ENCODE measurements around the gene ZBTB48.
"Not testable (repeated sequence)": the region's sequence is repeated elsewhere in the genome, so short reads cannot be mapped to it uniquely, and the experiment has no call there.

ZBTB48 gene

DNA sequence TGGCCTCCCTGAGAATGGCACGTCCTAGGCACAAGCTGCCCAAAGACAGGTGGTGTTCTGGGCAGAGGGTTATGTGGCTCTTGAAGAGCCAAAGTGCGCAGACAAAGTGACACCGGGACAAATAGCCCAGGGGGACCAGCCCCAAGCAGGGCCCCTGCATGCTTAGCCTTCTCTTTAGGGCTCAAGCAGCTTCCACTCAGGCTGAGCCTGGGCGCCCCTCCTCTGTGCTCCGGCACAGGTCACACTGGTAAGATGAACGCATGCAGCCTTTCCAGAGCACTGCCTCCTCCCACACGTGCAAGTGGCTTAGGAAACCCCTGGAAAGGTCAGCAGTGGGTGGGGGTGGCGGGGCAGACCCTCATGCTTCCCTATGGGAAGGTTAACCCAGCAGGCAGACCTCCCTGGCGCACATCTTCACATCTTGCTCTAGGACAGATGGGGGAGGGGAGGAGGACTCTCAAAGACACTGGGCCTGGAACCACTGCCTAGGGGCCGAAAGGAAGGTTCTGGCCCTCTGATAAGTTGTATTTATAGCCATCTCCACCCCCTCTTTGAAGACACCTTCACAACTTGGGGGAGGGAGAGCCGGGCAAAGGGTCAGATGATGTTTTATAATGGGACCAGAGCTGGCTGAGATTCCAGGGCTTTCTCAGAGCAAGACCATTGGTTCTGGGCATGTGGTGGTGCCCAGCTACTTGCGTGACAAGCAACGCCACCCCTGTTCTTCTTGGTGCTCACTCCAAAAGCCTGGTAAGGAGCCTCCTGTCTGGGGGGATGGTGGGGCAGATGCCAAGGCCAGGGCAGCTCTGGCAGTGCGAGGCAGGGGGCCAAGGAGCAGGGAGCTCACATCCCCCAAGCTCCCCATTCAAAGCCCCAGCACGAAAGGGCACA is 17.3 kb downstream of the ZBTB48 start:
- no peak for DNase-seq
- Histone ChIP-seq H3K4me1 (ENCODE audit: low read length) (peaks cover 6% of the 10 kb centered on the region; the same call in 1 of the 2 replicates), H3K9me2 (replicated peaks; ENCODE audit: insufficient read depth, low read length) (no peaks in the 10 kb centered on the region), H3K4me2 (ENCODE audit: low read depth, low read length) (no peak overlapping the region), H2AFZ (ENCODE audit: low read length) (no peak overlapping the region), H3K36me3 (replicated peaks; ENCODE audit: insufficient read depth, low read length) (peaks cover 11% of the 10 kb centered on the region; the same call in 1 of the 2 replicates), H3K27me3 (replicated peaks; ENCODE audit: insufficient read depth, low read length) (no peaks in the 10 kb centered on the region), H3K9me3 (replicated peaks; ENCODE audit: insufficient read depth, low read length) (no peaks in the 10 kb centered on the region), H3K79me2 (ENCODE audit: low read length) (peaks cover 72% of the 10 kb centered on the region), H3K4me3 (ENCODE audit: low read length) (no peak overlapping the region), H4K20me1 (ENCODE audit: insufficient read depth, low read length) (peaks cover 14% of the 10 kb centered on the region; the same call in 1 of the 2 replicates), H3F3A (ENCODE audit: insufficient read depth, low read length) (0 out of 2 replicates have a peak, but pooled peaks cover 10% of the 10 kb centered on the region), H3K9ac (ENCODE audit: low read length) (no peak overlapping the region), H3K27ac (ENCODE audit: low read length) (no peak overlapping the region)
- TF ChIP-seq EZH2 (optimal IDR thresholded peaks at IDR 0.05; ENCODE audit: low read depth, low read length): no peak
- TF ChIP-seq CTCF (IDR thresholded peaks at IDR 0.05; ENCODE audit: low read length): no peak
- no peak for TF ChIP-seq EZH2phosphoT487 (IDR thresholded peaks at IDR 0.05; ENCODE audit: low read length)

DNA sequence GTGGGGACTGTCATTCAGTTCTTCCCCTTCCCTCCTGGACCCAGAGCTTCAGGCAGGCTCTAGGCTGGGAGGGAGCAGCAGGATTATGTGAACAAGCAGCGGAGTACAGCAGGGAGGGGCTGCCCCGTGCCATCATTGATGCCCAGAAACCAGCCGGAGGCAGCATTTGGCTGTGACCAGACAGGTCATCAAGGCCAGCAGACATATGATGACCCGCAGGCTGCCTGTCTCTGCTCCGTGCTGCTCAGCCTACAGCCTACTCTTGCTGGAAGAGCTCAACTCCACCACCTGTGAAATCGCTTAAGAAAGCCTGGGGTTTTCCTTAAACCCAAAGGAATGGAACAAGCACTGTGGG is 18.0 kb downstream of the ZBTB48 start:
- Histone ChIP-seq H4K20me1 (ENCODE audit: insufficient read depth, low read length) (peaks cover 14% of the 10 kb centered on the region; the same call in 1 of the 2 replicates), H3K27ac (ENCODE audit: low read length) (no peak overlapping the region), H3K9me2 (replicated peaks; ENCODE audit: insufficient read depth, low read length) (no peaks in the 10 kb centered on the region), H3K9ac (ENCODE audit: low read length) (no peak overlapping the region), H2AFZ (ENCODE audit: low read length) (no peak overlapping the region), H3F3A (ENCODE audit: insufficient read depth, low read length) (peaks cover 10% of the 10 kb centered on the region; the same call in 1 of the 2 replicates), H3K27me3 (replicated peaks; ENCODE audit: insufficient read depth, low read length) (no peaks in the 10 kb centered on the region), H3K9me3 (replicated peaks; ENCODE audit: insufficient read depth, low read length) (no peaks in the 10 kb centered on the region), H3K36me3 (replicated peaks; ENCODE audit: insufficient read depth, low read length) (peaks cover 11% of the 10 kb centered on the region; the same call in 1 of the 2 replicates), H3K4me2 (ENCODE audit: low read depth, low read length) (no peak overlapping the region), H3K4me3 (ENCODE audit: low read length) (no peak overlapping the region), H3K79me2 (ENCODE audit: low read length) (peaks cover 76% of the 10 kb centered on the region), H3K4me1 (ENCODE audit: low read length) (peaks cover 6% of the 10 kb centered on the region; the same call in 1 of the 2 replicates)
- no peak for DNase-seq
- no peak for TF ChIP-seq EZH2 (optimal IDR thresholded peaks at IDR 0.05; ENCODE audit: low read depth, low read length)

DNA sequence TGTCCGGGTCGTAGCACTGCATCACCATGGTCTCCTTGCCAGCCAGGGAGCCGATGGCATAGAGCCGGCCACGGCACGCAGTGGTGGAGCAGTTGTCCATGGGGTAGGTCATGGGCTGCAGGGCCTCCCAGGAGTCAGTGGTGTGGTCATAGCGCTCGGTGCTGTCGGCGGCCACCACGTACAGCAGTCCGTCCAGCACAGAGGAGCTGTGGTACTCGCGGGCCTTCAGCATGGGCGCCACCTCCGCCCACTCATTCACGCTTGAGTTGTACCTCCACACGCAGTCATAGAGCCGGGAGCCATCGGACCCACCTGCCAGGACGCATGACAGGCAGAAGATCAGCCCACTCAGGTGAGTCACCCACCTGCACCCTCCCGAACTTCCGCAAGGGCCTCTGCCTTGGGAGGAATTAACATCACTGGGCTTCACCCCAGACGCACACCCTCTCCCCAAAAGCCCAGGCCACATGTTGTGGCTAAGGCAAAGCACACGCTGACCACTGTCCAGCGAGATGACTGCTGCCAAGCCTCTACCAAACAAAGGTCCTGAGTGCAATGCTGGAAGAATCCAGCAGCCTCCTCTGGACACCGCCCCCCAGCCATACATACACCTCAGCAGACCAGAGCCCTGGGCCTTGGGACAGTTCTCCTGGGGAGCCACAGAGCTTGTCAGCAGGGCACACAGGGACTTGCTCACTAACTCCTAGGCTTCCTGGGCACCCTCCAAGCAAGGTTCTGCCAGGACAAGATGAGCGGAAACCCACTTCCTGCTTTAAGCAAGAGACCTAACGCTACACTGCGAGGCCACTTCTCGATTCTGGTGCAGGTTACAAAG is 19.6 kb downstream of the ZBTB48 start:
- Histone ChIP-seq H3K4me1 (ENCODE audit: low read length) (peaks cover 13% of the 10 kb centered on the region), H3K27me3 (replicated peaks; ENCODE audit: insufficient read depth, low read length) (no peaks in the 10 kb centered on the region), H3K36me3 (replicated peaks; ENCODE audit: insufficient read depth, low read length) (peaks cover 11% of the 10 kb centered on the region; the same call in 1 of the 2 replicates), H3K9ac (ENCODE audit: low read length) (no peak overlapping the region; the same call in 1 of the 2 replicates), H3K79me2 (ENCODE audit: low read length) (peaks cover 71% of the 10 kb centered on the region), H2AFZ (ENCODE audit: low read length) (no peak overlapping the region), H3F3A (ENCODE audit: insufficient read depth, low read length) (peaks cover 25% of the 10 kb centered on the region), H3K4me3 (ENCODE audit: low read length) (peak overlapping the region; percentile 28), H3K4me2 (ENCODE audit: low read depth, low read length) (peak overlapping the region; percentile 58), H3K9me3 (replicated peaks; ENCODE audit: insufficient read depth, low read length) (no peaks in the 10 kb centered on the region), H3K9me2 (replicated peaks; ENCODE audit: insufficient read depth, low read length) (no peaks in the 10 kb centered on the region), H4K20me1 (ENCODE audit: insufficient read depth, low read length) (peaks cover 14% of the 10 kb centered on the region; the same call in 1 of the 2 replicates), H3K27ac (ENCODE audit: low read length) (no peak overlapping the region)
- TF ChIP-seq EZH2 (optimal IDR thresholded peaks at IDR 0.05; ENCODE audit: low read depth, low read length) (no peak), CTCF (IDR thresholded peaks at IDR 0.05; ENCODE audit: low read length) (no peak), EZH2phosphoT487 (IDR thresholded peaks at IDR 0.05; ENCODE audit: low read length) (no peak)
- DNase-seq: peak; percentile 51

DNA sequence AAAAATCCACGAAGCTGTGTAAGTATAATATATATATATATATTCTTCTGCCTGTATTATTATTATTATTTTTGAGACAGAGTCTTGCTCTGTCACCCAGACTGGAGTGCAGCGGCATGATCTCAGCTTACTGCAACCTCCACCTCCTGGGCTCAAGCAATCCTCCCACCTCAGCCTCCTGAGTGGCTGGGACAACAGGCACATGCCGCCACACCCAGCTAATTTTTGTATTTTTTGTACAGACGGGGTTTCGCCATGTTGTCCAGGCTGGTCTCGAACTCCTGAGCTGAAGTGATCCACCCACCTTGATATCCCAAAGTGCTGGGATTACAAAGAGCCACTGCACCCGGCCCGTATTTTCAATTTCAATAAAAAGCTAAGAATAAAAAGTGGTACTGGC is 20.2 kb downstream of the ZBTB48 start:
- not testable (repeated sequence) for DNase-seq; H3K27me3 ChIP-seq (replicated peaks; ENCODE audit: insufficient read depth, low read length); H3K9me2 ChIP-seq (replicated peaks; ENCODE audit: insufficient read depth, low read length); H3K9me3 ChIP-seq (replicated peaks; ENCODE audit: insufficient read depth, low read length); H2AFZ ChIP-seq (ENCODE audit: low read length)
- Histone ChIP-seq H3K4me1 (ENCODE audit: low read length) (peaks cover 14% of the 10 kb centered on the region), H3K79me2 (ENCODE audit: low read length) (peaks cover 71% of the 10 kb centered on the region), H3K9ac (ENCODE audit: low read length) (peak overlapping the region; percentile 85; the same call in 1 of the 2 replicates), H3K27ac (ENCODE audit: low read length) (peak overlapping the region; percentile 75; the same call in 1 of the 2 replicates), H3K4me3 (ENCODE audit: low read length) (peak overlapping the region; percentile 81), H3K36me3 (replicated peaks; ENCODE audit: insufficient read depth, low read length) (peaks cover 11% of the 10 kb centered on the region; the same call in 1 of the 2 replicates), H4K20me1 (ENCODE audit: insufficient read depth, low read length) (peaks cover 14% of the 10 kb centered on the region; the same call in 1 of the 2 replicates), H3F3A (ENCODE audit: insufficient read depth, low read length) (peaks cover 27% of the 10 kb centered on the region), H3K4me2 (ENCODE audit: low read depth, low read length) (peak overlapping the region; percentile 81)

Data from MM.1S (cell line).